Uterus (tissue), 4 donors: ENCODE data around the gene DNM3. TPM values are rescaled to one million over a fixed set of nuclear protein-coding genes. Genes with fewer than 3 reads are reported as not detected.

ENCODE experiments used
- DNase-seq, 2 donors: peaks; one replicate each; pipeline ENCODE4 v3.0.0-alpha.2; 2019 to 2020
- H3K27ac ChIP-seq, 2 donors: fragments of 200-600 bp; sonication (generic); 1 replicate in 1 of 2; 2 replicates in 1 of 2; pipeline ENCODE4 v1.5.1; 2016 to 2018
- H3K27me3 ChIP-seq, 2 donors: fragments of 200-600 bp; sonication (generic); one replicate each; pipeline ENCODE4 v1.5.1; 2018 to 2019; ENCODE audit warnings: control low read depth in 1 of 2
- H3K36me3 ChIP-seq, 2 donors: fragments of 200-600 bp; sonication (generic); one replicate each; pipeline ENCODE4 v1.5.1; 2019; ENCODE audit warnings: control low read depth in 1 of 2
- H3K4me1 ChIP-seq, 2 donors: fragments of 200-600 bp; sonication (generic); one replicate each; pipeline ENCODE4 v1.5.1; 2018 to 2019; ENCODE audit warnings: control low read depth in 1 of 2
- H3K4me3 ChIP-seq, 2 donors: fragments of 200-600 bp; sonication (generic); 1 replicate in 1 of 2; 2 replicates in 1 of 2; pipeline ENCODE4 v1.5.1; 2018 to 2019; ENCODE audit warnings: mild to moderate bottlenecking in 1 of 2
- H3K9me3 ChIP-seq, 2 donors: fragments of 200-600 bp; sonication (generic); one replicate each; pipeline ENCODE4 v1.5.1; 2019; ENCODE audit warnings: control low read depth in 1 of 2
- POLR2A ChIP-seq, 2 donors: fragments of 450-650 bp; IDR thresholded peaks; one replicate each; pipeline ENCODE4 v1.6.1; 2016; ENCODE audit warnings: antibody characterized with exemption in 2 of 2, mild to moderate bottlenecking in 1 of 2, moderate library complexity in 1 of 2
- intact Hi-C: fragments of 100-400 bp; cut with DNase I; formaldehyde crosslinking; loops from one replicate; pipeline ENCODE4 v1.15.1; 2023; ENCODE audit warnings: low total_unique reads
- total RNA-seq, 4 donors: library from RNA; depleted of rRNA in 3 of 4; stranded (reverse); fragments of >200 nt in 3 of 4; gene quantifications; one replicate each; pipeline versions ENCODE4 v1.1.0 to v1.2.4, GENCODE V29; 2014 to 2023
- TF ChIP-seq, protein P1 (sequence below), 4 experiments: fragments of 200-600 bp in 2 of 4; fragments of 450-650 bp in 2 of 4; sonication (generic) in 2 of 4; IDR thresholded peaks; one replicate each; pipeline ENCODE4 v1.5.1; 2016 to 2019; ENCODE audit warnings: antibody characterized with exemption in 4 of 4, mild to moderate bottlenecking in 2 of 4, moderate library complexity in 1 of 4
- donor health status: DM: yes; HTN: yes; CAD: no.

Gene DNM3
- total RNA-seq, 4 donors from 2014 or later = 4.7 to 49.2 (median 14.6) TPM

DNA sequence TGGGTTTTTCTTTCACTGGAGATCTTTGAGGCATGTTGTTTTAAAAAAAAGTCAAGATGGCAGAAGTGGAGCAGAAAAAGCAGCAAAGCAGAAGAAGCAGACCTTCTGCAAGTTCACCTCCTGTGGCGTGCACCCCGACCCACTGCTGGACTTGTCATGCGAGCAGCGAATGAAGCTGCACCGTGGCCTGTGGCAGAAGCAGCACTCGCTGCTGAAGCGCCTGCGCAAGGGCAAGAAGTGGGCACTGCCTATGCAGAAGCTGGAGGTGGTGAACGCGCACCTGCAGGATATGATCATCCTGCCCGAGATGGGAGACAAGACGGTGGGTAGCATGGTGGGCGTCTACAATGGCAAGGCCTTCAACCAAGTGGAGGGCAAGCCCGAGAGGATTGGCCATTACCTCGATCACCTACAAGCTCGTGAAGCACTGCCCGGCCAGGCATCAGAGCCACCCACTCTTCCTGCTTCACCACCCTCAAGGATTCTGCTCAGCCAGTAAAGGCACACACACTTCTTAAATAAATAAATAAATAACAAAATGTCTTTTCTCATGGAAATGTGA, 37.8 kb upstream of the DNM3 start:
- Histone ChIP-seq H3K4me1 (no peaks in the 10 kb centered on the region), H3K36me3 (no peaks in the 10 kb centered on the region), H3K27ac (no peak overlapping the region), H3K9me3 (no peaks in the 10 kb centered on the region), H3K4me3 (no peak overlapping the region), H3K27me3 (no peaks in the 10 kb centered on the region)
- no peak for TF ChIP-seq POLR2A (IDR thresholded peaks at IDR 0.05)
- TF ChIP-seq, protein P1, sequence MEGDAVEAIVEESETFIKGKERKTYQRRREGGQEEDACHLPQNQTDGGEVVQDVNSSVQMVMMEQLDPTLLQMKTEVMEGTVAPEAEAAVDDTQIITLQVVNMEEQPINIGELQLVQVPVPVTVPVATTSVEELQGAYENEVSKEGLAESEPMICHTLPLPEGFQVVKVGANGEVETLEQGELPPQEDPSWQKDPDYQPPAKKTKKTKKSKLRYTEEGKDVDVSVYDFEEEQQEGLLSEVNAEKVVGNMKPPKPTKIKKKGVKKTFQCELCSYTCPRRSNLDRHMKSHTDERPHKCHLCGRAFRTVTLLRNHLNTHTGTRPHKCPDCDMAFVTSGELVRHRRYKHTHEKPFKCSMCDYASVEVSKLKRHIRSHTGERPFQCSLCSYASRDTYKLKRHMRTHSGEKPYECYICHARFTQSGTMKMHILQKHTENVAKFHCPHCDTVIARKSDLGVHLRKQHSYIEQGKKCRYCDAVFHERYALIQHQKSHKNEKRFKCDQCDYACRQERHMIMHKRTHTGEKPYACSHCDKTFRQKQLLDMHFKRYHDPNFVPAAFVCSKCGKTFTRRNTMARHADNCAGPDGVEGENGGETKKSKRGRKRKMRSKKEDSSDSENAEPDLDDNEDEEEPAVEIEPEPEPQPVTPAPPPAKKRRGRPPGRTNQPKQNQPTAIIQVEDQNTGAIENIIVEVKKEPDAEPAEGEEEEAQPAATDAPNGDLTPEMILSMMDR (IDR thresholded peaks at IDR 0.05) = no peak
- intact Hi-C loops = loop anchor here (5.0 kb wide), 1 partner anchor 184 kb away; no protein-coding TSS in a partner anchor
- DNase-seq = no peak

DNA sequence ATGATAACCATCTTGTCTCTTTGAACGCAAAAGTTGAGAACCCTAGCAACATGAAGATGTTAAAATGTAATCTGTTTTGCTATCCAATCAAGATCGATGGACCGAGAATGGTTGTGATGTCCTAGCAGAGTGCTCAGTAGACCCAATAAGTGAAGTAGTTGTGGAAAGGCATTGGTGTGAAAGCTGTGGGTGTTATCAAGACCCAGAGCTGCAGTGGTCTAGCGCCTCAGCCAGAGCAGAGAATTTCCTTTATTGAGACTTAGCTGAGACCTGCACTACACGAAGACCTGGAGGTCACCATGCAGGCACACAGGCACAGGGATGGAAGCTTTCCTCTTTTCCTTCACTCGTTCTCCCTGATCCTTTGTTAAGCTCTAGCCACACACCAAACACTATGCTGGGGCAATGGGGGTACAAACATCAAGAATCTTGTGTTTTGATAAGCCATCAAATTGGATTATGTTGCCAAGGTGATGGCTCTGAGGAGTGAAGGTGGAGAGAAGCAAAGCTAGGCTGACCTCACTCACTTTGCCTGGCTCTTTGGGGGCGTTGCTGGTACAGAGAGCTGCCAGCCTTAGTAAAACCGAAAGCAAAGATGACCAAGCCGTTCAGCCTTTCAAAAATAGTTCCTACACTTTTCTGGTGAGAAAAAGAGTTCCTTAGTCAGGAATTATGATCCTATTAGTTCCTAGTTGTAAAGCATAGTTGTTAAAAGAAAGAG, 35.7 kb upstream of the DNM3 start:
- Histone ChIP-seq H3K4me3 (no peak overlapping the region), H3K27ac (no peak overlapping the region), H3K9me3 (no peaks in the 10 kb centered on the region), H3K4me1 (no peaks in the 10 kb centered on the region), H3K27me3 (no peaks in the 10 kb centered on the region), H3K36me3 (no peaks in the 10 kb centered on the region)
- intact Hi-C loops = no loop called here
- TF ChIP-seq POLR2A (IDR thresholded peaks at IDR 0.05) = no peak
- TF ChIP-seq, protein P1 (IDR thresholded peaks at IDR 0.05) = no peak
- no peak for DNase-seq

DNA sequence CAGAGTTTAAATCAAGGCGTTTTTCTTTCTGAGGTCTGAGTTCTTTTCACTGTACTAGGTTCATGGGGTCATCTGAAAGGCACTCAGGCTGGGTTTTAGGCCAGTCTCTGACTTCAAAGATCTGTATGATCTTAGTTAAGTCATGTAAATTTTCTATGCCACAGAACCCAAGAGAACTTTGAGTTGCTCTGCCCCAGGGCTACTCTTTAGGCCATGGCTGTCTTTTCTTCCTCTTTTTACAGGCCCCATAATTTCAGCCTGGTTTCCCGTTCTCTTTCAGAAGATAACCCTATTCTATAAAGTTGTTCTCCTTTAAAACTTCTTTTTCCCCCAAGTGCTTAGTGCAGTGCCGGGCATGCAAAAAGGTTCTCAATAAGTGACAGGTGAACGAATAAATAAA, 33.7 kb upstream of the DNM3 start:
- no peaks in the 10 kb centered on the region for H3K27me3 ChIP-seq
- no peaks in the 10 kb centered on the region for H3K4me1 ChIP-seq
- intact Hi-C loops = no loop called here
- no peak overlapping the region for H3K4me3 ChIP-seq
- H3K36me3 ChIP-seq = no peaks in the 10 kb centered on the region
- no peaks in the 10 kb centered on the region for H3K9me3 ChIP-seq
- DNase-seq = no peak
- no peak for TF ChIP-seq POLR2A (IDR thresholded peaks at IDR 0.05)
- TF ChIP-seq, protein P1 (IDR thresholded peaks at IDR 0.05) = no peak
- H3K27ac ChIP-seq = no peak overlapping the region

DNA sequence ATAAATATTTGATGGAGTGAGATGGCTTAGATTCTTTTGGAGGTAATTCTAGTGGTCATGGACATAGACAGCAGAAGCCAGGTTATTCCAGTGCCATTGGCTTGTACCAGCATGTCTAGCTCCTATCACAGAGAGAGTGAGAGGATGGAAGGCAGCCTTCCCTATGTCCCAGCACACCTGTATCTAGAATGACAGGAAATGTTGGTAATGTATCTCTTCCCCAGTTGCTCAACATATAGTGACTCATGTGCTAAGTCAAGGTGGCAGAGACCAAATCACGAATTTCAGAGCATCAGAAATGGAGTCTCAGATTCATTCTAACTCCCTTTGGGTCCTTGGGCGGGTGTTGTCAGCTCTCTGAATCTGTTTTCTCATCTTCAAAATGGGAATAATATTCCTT, 31.5 kb upstream of the DNM3 start:
- intact Hi-C loops = no loop called here
- no peak for TF ChIP-seq POLR2A (IDR thresholded peaks at IDR 0.05)
- TF ChIP-seq, protein P1 (IDR thresholded peaks at IDR 0.05) = no peak
- H3K27ac ChIP-seq = no peak overlapping the region

DNA sequence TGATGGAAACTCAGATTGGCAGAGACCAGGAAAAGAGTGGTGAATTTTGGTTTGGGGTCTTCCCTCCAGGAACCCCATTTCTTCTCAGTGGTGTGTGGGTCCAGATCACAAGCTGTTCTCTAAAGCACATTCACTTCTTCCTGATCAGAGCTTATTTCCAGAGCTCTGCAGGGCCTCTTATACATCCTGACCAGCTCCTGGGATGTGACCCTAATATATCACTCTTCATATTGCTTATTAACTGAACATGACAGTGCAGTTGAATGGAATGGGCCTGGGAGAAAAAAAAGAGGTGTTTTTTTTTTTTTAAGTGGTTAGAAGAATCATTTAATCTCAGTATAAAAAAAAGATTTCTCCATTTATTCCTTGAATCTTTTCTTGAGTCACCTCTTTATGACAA, 29.6 kb upstream of the DNM3 start:
- H3K36me3 ChIP-seq = no peaks in the 10 kb centered on the region
- no peak overlapping the region for H3K27ac ChIP-seq
- no peaks in the 10 kb centered on the region for H3K27me3 ChIP-seq
- no peaks in the 10 kb centered on the region for H3K4me1 ChIP-seq
- no peaks in the 10 kb centered on the region for H3K9me3 ChIP-seq
- no peak for DNase-seq
- TF ChIP-seq, protein P1 (IDR thresholded peaks at IDR 0.05) = no peak
- TF ChIP-seq POLR2A (IDR thresholded peaks at IDR 0.05) = no peak
- no peak overlapping the region for H3K4me3 ChIP-seq
- intact Hi-C loops = no loop called here

More for the DNA sequence above, 31.5 kb upstream of the DNM3 start:
- no peaks in the 10 kb centered on the region for H3K4me1 ChIP-seq
- H3K9me3 ChIP-seq = no peaks in the 10 kb centered on the region
- H3K36me3 ChIP-seq = no peaks in the 10 kb centered on the region
- no peak overlapping the region for H3K4me3 ChIP-seq
- DNase-seq = no peak
- H3K27me3 ChIP-seq = no peaks in the 10 kb centered on the region
